Gastrocnemius medialis (tissue), 4 donors: Measurements from ENCODE around the gene ZRANB2.

ENCODE experiments used
- POLR2A ChIP-seq, 2 donors: fragments of 450-650 bp; IDR thresholded peaks; one replicate each; pipeline ENCODE4 v1.6.1; 2017; ENCODE audit warnings: antibody characterized with exemption in 2 of 2, mild to moderate bottlenecking in 2 of 2, moderate library complexity in 2 of 2
- TF ChIP-seq, protein P1 (sequence below), 5 experiments: fragments of 450-650 bp in 3 of 5; fragments of 200-600 bp in 2 of 5; sonication (generic) in 2 of 5; IDR thresholded peaks in 4 of 5; conservative IDR thresholded peaks in 1 of 5; 1 replicate in 4 of 5; 2 replicates in 1 of 5; pipeline ENCODE4 v1.5.1; 2016 to 2019; ENCODE audit warnings: antibody characterized with exemption in 5 of 5, mild to moderate bottlenecking in 3 of 5, moderate library complexity in 3 of 5

DNA sequence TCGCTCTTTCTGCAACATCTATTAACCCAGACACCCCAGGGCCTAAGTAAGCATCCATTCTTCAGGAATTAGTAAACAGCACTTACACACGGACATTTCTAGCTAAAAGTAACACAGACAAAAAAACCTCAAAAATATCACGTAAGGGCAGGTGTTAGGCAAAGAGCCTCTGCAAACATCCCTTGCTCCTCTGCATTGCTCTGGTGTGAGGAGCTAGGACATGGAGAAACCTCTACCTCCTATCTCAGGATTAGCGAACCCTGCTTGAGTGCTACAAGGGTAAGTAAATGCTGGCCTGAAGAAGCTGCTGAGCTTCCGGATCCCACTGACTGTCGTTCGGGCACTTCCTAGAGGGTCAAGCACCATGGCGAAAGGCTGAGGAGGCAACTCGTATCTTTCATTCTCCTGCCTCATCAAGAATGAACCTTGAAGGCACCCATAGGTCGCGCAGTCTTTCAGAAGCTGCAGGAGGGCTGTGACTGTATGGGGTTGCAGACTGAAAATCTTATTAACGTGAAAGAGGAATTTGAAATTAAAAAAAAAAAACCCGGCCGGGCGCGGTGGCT, 35.3 kb downstream of the ZRANB2 start:
- TF ChIP-seq, protein P1, sequence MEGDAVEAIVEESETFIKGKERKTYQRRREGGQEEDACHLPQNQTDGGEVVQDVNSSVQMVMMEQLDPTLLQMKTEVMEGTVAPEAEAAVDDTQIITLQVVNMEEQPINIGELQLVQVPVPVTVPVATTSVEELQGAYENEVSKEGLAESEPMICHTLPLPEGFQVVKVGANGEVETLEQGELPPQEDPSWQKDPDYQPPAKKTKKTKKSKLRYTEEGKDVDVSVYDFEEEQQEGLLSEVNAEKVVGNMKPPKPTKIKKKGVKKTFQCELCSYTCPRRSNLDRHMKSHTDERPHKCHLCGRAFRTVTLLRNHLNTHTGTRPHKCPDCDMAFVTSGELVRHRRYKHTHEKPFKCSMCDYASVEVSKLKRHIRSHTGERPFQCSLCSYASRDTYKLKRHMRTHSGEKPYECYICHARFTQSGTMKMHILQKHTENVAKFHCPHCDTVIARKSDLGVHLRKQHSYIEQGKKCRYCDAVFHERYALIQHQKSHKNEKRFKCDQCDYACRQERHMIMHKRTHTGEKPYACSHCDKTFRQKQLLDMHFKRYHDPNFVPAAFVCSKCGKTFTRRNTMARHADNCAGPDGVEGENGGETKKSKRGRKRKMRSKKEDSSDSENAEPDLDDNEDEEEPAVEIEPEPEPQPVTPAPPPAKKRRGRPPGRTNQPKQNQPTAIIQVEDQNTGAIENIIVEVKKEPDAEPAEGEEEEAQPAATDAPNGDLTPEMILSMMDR (IDR thresholded peaks at IDR 0.05 in 4 of 5, conservative IDR thresholded peaks at IDR 0.05 in 1 of 5) = no peak
- no peak for TF ChIP-seq POLR2A (IDR thresholded peaks at IDR 0.05)
